ENCODE results near the gene MEIS2.

Gene MEIS2

GRCh38 chr15:36860792-36861191 lies 239.6 kb downstream of the MEIS2 start:
- TF ChIP-seq CTCF (IDR thresholded peaks at IDR 0.05; ENCODE audit: insufficient read depth, missing control alignments) = no peak
- FAIRE-seq = no peak
- DNase-seq (ENCODE audit: insufficient read length, low spot score) = no peak

- TF ChIP-seq CTCF (IDR thresholded peaks at IDR 0.05; ENCODE audit: insufficient read depth, missing control alignments) = no peak
- FAIRE-seq (no peak), DNase-seq (ENCODE audit: insufficient read length, low spot score) (no peak)
These were observed 241.9 kb downstream of the MEIS2 start for GRCh38 chr15:36858423-36858822.

- no peak for TF ChIP-seq CTCF (IDR thresholded peaks at IDR 0.05; ENCODE audit: insufficient read depth, missing control alignments)
- no peak for FAIRE-seq
- DNase-seq (ENCODE audit: insufficient read length, low spot score) = no peak
These were observed 243.9 kb downstream of the MEIS2 start for GRCh38 chr15:36856339-36856973.

GRCh38 chr15:36850864-36851263 lies 249.5 kb downstream of the MEIS2 start:
- no peak for TF ChIP-seq CTCF (IDR thresholded peaks at IDR 0.05; ENCODE audit: insufficient read depth, missing control alignments)
- DNase-seq (ENCODE audit: insufficient read length, low spot score) = no peak
- FAIRE-seq = no peak

- no peak for TF ChIP-seq CTCF (IDR thresholded peaks at IDR 0.05; ENCODE audit: insufficient read depth, missing control alignments)
- DNase-seq (ENCODE audit: insufficient read length, low spot score) (no peak), FAIRE-seq (no peak)
These were observed 255.1 kb downstream of the MEIS2 start for GRCh38 chr15:36845270-36845669.

GRCh38 chr15:36844534-36844998 lies 255.8 kb downstream of the MEIS2 start:
- TF ChIP-seq CTCF (IDR thresholded peaks at IDR 0.05; ENCODE audit: insufficient read depth, missing control alignments) = no peak
- FAIRE-seq (no peak), DNase-seq (ENCODE audit: insufficient read length, low spot score) (no peak)

GRCh38 chr15:36843822-36844221 lies 256.5 kb downstream of the MEIS2 start:
- DNase-seq (ENCODE audit: insufficient read length, low spot score) (no peak), FAIRE-seq (no peak)
- TF ChIP-seq CTCF (IDR thresholded peaks at IDR 0.05; ENCODE audit: insufficient read depth, missing control alignments) = no peak

Measured in D721Med (cell line).